K562 (cell line): ENCODE measurements around the gene ORMDL3. TPM values are rescaled to one million over a fixed set of nuclear protein-coding genes. Genes with fewer than 3 reads are reported as not detected.

Experiments used
- ATAC-seq: fragments of 200-7000 bp; cut with Tn5 transposase; 3 replicates; pipeline ENCODE4 v1.9.1; 2020; ENCODE audit warnings: moderate library complexity
- BruUV-seq: library from RNA; stranded (reverse); fragments of 400-500 nt; replicated peaks from 2 replicates; lab custom pipeline; 2021; lab: Mats Ljungman, UMichigan
- CTCF ChIA-PET: fragments of 300-600 bp; formaldehyde crosslinking; extraction: SDS; loops from one replicate; lab custom pipeline; 2021; ENCODE audit warnings: low intra/inter-chr PET ratio; lab: Yijun Ruan, JAX
- POLR2A ChIA-PET: fragments of 300-600, 350-650 bp; sonication (Branson Sonifier 250); formaldehyde crosslinking; extraction: SDS; loops from one replicate; lab custom pipeline; 2021; ENCODE audit warnings: antibody characterized with exemption, inconsistent platforms; lab: Yijun Ruan, JAX
- DNase-seq, 4 experiments: peaks; one replicate each; pipeline versions ENCODE4 v3.0.0 to v3.0.0-alpha.2; 2011 to 2018; ENCODE audit warnings: low spot score in 3 of 4, mixed read lengths in 3 of 4; ENCODE audit errors: extremely low read depth in 1 of 4
- FAIRE-seq: peaks from 2 replicates; lab custom pipeline; 2011; peaks lifted over from hg19 to GRCh38; lab: Jason Lieb, UNC
- H2AFZ ChIP-seq: 2 replicates; pipeline ENCODE4 v1.6.0; 2011; ENCODE audit warnings: low read depth, low read length, control low read depth, inconsistent platforms
- H3K27ac ChIP-seq: fragments of 200-600 bp; 3 replicates; pipeline ENCODE4 v1.8.0; 2011; ENCODE audit warnings: low read depth, mild to moderate bottlenecking, control low read depth, inconsistent platforms, low read length, moderate library complexity, mixed read lengths; ENCODE audit errors: extremely low read depth
- H3K27me3 ChIP-seq, 2 experiments: fragments of 300-600 bp in 1 of 2; 2 replicates in 1 of 2; 3 replicates in 1 of 2; pipeline versions ENCODE4 v1.6.0 to v1.8.0; 2011; ENCODE audit warnings: inconsistent platforms in 2 of 2, low read length in 2 of 2, mild to moderate bottlenecking in 1 of 2, mixed read lengths in 1 of 2, moderate library complexity in 1 of 2; ENCODE audit not compliant: control insufficient read depth in 2 of 2, insufficient read depth in 2 of 2
- H3K36me3 ChIP-seq: fragments of 300-600 bp; 3 replicates; pipeline ENCODE4 v1.8.0; 2011; ENCODE audit warnings: mild to moderate bottlenecking, low read length, inconsistent platforms; ENCODE audit not compliant: control insufficient read depth, insufficient read depth
- H3K4me1 ChIP-seq, 2 experiments: fragments of 200-600 bp in 1 of 2; replicated peaks in 1 of 2; 2 replicates in 1 of 2; 3 replicates in 1 of 2; pipeline versions ENCODE4 v1.5.1 to v1.8.0; 2011; ENCODE audit warnings: inconsistent platforms in 2 of 2, low read length in 2 of 2, mild to moderate bottlenecking in 1 of 2, mixed read lengths in 1 of 2, moderate library complexity in 1 of 2; ENCODE audit not compliant: control insufficient read depth in 2 of 2, insufficient read depth in 2 of 2
- H3K4me2 ChIP-seq: 2 replicates; pipeline ENCODE4 v1.6.1; 2011; ENCODE audit warnings: low read length, control low read depth, inconsistent platforms, mixed read lengths; ENCODE audit not compliant: insufficient read depth
- H3K4me3 ChIP-seq: fragments of 200-600 bp; sonication (generic), shearing (Covaris generic); 2 replicates; pipeline ENCODE4 v1.5.1; 2016; ENCODE audit warnings: control low read depth, inconsistent platforms
- H3K79me2 ChIP-seq: fragments of 200-600 bp; 3 replicates; pipeline ENCODE4 v1.8.0; 2011; ENCODE audit warnings: low read length, inconsistent platforms; ENCODE audit not compliant: control insufficient read depth, insufficient read depth
- H3K9ac ChIP-seq, 2 experiments: 2 replicates each; pipeline versions ENCODE4 v1.6.0 to v1.6.1; 2011; ENCODE audit warnings: low read depth in 2 of 2, low read length in 2 of 2, control low read depth in 1 of 2, inconsistent platforms in 1 of 2, mild to moderate bottlenecking in 1 of 2, mixed read lengths in 1 of 2; ENCODE audit not compliant: insufficient read depth in 1 of 2
- H3K9me1 ChIP-seq: one replicate; pipeline ENCODE4 v1.6.0; 2011; ENCODE audit warnings: inconsistent platforms, mild to moderate bottlenecking, low read length, moderate library complexity; ENCODE audit not compliant: control insufficient read depth, insufficient read depth
- H3K9me3 ChIP-seq: replicated peaks from 2 replicates; pipeline ENCODE4 v1.5.1; 2011; ENCODE audit warnings: low read depth, low read length, inconsistent platforms; ENCODE audit not compliant: control insufficient read depth, insufficient read depth
- H4K20me1 ChIP-seq: replicated peaks from 2 replicates; pipeline ENCODE4 v1.6.1; 2011; ENCODE audit warnings: low read length, inconsistent platforms, mixed read lengths; ENCODE audit not compliant: control insufficient read depth, insufficient read depth
- BDP1 ChIP-seq: IDR thresholded peaks from 3 replicates; pipeline ENCODE4 v1.6.1; 2011; ENCODE audit not compliant: insufficient read length, insufficient read depth
- BHLHE40 ChIP-seq: IDR thresholded peaks from 2 replicates; pipeline ENCODE4 v1.6.1; 2011; ENCODE audit warnings: low read length, improper control_type of control experiment
- CBX8 ChIP-seq: fragments of 200-600 bp; sonication (generic); IDR thresholded peaks from 2 replicates; pipeline ENCODE4 v1.6.1; 2012; ENCODE audit warnings: borderline replicate concordance, mixed run types, low read depth, mild to moderate bottlenecking, moderate library complexity, mixed read lengths, low read length, control low read depth, inconsistent platforms; ENCODE audit not compliant: poor library complexity, severe bottlenecking; ENCODE audit errors: extremely low read depth
- CEBPB ChIP-seq: fragments of 450-650 bp; IDR thresholded peaks from 2 replicates; pipeline ENCODE4 v1.6.1; 2016; ENCODE audit warnings: missing genetic modification characterization, missing compliant biosample characterization
- IRF2 ChIP-seq: sonication (generic); formaldehyde crosslinking; IDR thresholded peaks from 2 replicates; pipeline ENCODE4 v1.8.1; 2022; ENCODE audit warnings: mild to moderate bottlenecking, missing genetic modification reagents
- PHF20 ChIP-seq: fragments of 450-650 bp; IDR thresholded peaks from 2 replicates; pipeline ENCODE4 v1.6.1; 2018; ENCODE audit not compliant: partially characterized antibody
- SREBF1 ChIP-seq: fragments of 150-350 bp; IDR thresholded peaks from 2 replicates; pipeline ENCODE4 v1.6.1; 2014; ENCODE audit warnings: antibody characterized with exemption, low read depth, low read length, borderline replicate concordance
- ZC3H4 ChIP-seq: sonication (generic); formaldehyde crosslinking; IDR thresholded peaks from 2 replicates; pipeline ENCODE4 v1.9.0; 2021; ENCODE audit warnings: missing genetic modification reagents, borderline replicate concordance
- WGBS: fragments of 100-300 bp; shearing (Covaris generic); methylation state at CpG from one replicate; pipeline ENCODE4 v1.1.6; 2016; ENCODE audit warnings: low coverage, mixed read lengths; ENCODE audit not compliant: insufficient coverage; ENCODE audit errors: missing lambda C conversion rate; 5-methylcytosine and 5-hydroxymethylcytosine counted together
- in situ Hi-C: fragments of 300-500 bp; cut with MboI; formaldehyde crosslinking; loops from 4 replicates; pipeline ENCODE4 v1.15.0; 2018; ENCODE audit warnings: inconsistent platforms, mixed read lengths
- intact Hi-C: fragments of 100-400 bp; cut with micrococcal nuclease; formaldehyde crosslinking; loops from 2 replicates; pipeline ENCODE4 v1.14.2; 2022
- polyA plus RNA-seq, 8 experiments: library from polyadenylated mRNA; depleted of rRNA in 4 of 8; stranded (reverse) in 5 of 8; unstranded in 3 of 8; fragments of >200 nt; fragmentation: Nextera tagmentation in 2 of 8; fragmentation: Illumina TruSeq in 1 of 8; extraction: Ambion mirVana in 2 of 8; extraction: Trizol in 1 of 8; gene quantifications; 2 replicates each; pipeline versions ENCODE4 v1.2.1 to v1.2.3, GENCODE V29; 2011 to 2014; ENCODE audit warnings: inconsistent platforms in 1 of 8, missing spikeins in 1 of 8
- total RNA-seq, 7 experiments: library from RNA; depleted of rRNA in 6 of 7; stranded (reverse); fragments of >200 nt in 6 of 7; fragmentation: Illumina TruSeq in 2 of 7; extraction: Trizol in 2 of 7; gene quantifications; 2 replicates each; pipeline versions ENCODE4 v1.2.1 to v1.2.3, GENCODE V29; 2011 to 2021; ENCODE audit warnings: low replicate concordance in 1 of 7
- TF ChIP-seq, protein P1 (sequence below): fragments of 450-650 bp; IDR thresholded peaks from 2 replicates; pipeline ENCODE4 v1.6.1; 2016
- TF ChIP-seq, protein P2 (sequence below): fragments of 450-650 bp; IDR thresholded peaks from 2 replicates; pipeline ENCODE4 v1.7.1; 2018; ENCODE audit warnings: mild to moderate bottlenecking, low read depth; ENCODE audit not compliant: partially characterized antibody
- TF ChIP-seq, protein P3 (sequence below): IDR thresholded peaks from 3 replicates; pipeline ENCODE4 v1.6.1; 2011; ENCODE audit warnings: borderline replicate concordance, mild to moderate bottlenecking, moderate library complexity; ENCODE audit not compliant: insufficient read length; ENCODE audit errors: extremely low read depth
- TF ChIP-seq, protein P4 (sequence below): fragments of 450-650 bp; formaldehyde crosslinking; IDR thresholded peaks from 2 replicates; pipeline ENCODE4 v1.4.0; 2020; ENCODE audit warnings: mild to moderate bottlenecking, moderate library complexity

Gene ORMDL3
- total and polyA plus RNA-seq, 9 of the 15 experiments (the other 6 are each of a cell fraction or from before 2014, with no cell fraction given): 2.7 to 57.4 (median 27.1) TPM

DNA sequence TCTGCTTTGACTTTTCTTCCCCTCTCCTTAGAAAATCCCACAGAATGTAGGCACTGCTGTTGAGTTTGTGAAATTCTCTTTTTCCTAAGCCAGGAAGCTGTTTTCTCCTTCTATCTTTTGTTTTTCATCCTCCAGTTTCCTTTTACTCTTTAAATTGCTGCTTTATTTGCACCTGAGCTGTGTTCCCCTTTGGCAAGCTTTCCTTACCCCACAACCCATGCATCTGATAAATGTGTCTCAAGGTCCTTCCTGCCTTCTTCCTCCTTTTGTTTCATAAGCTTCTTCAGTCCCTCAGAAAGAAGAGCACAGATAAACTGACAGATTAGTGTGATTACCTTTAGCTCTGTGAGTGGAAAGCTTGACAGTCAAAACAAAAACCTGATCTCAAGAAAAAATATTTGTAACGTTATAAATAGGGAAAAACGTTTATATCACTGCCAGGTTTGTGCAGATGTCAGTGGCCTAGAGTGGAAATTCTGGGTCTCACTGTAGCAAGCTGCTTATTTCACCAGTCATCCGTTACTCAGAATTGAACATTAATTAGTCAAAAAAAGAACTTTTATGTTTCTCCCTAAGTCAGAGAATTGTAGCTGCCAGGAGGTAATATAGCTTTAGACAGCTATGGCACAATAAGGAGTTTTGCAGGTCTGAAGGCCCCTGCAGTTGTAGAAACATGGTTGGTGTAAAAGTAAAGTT lies 32.6 kb downstream of the ORMDL3 start:
- Histone ChIP-seq H3K4me3 (no peak overlapping the region), H3K36me3 (no peaks in the 10 kb centered on the region), H2AFZ (no peak overlapping the region), H3K9me3 (no peaks in the 10 kb centered on the region), H4K20me1 (no peaks in the 10 kb centered on the region), H3K27ac (no peak overlapping the region), H3K27me3 (peaks cover 12 to 24% of the 10 kb centered on the region in 2 experiments; a peak in 4 of 5 replicates), H3K9me1 (no peaks in the 10 kb centered on the region), H3K4me1 (no peaks in the 10 kb centered on the region), H3K9ac (no peak overlapping the region), H3K4me2 (no peak overlapping the region), H3K79me2 (no peaks in the 10 kb centered on the region)
- DNase-seq: no peak
- in situ Hi-C loops (no loop called here), intact Hi-C loops (no loop called here)
- ChIA-PET POLR2A (interaction anchor here (1.0 to 1.5 kb wide), 3 partner anchors 33 to 165 kb away, joined by 3 read pairs; no protein-coding TSS in a partner anchor), CTCF (no interaction called here)
- FAIRE-seq: no peak
- WGBS: 8% methylated on average over 3 of the region's 3 CpGs
- ATAC-seq: no peak
- BruUV-seq: no TSS peak
- no peak for TF ChIP-seq BHLHE40
- TF ChIP-seq ZC3H4 (CRISPR knock-in tag): no peak
- TF ChIP-seq CEBPB (tag): no peak
- no peak for TF ChIP-seq PHF20
- TF ChIP-seq, protein P1, sequence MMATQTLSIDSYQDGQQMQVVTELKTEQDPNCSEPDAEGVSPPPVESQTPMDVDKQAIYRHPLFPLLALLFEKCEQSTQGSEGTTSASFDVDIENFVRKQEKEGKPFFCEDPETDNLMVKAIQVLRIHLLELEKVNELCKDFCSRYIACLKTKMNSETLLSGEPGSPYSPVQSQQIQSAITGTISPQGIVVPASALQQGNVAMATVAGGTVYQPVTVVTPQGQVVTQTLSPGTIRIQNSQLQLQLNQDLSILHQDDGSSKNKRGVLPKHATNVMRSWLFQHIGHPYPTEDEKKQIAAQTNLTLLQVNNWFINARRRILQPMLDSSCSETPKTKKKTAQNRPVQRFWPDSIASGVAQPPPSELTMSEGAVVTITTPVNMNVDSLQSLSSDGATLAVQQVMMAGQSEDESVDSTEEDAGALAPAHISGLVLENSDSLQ: no peak
- TF ChIP-seq, protein P2, sequence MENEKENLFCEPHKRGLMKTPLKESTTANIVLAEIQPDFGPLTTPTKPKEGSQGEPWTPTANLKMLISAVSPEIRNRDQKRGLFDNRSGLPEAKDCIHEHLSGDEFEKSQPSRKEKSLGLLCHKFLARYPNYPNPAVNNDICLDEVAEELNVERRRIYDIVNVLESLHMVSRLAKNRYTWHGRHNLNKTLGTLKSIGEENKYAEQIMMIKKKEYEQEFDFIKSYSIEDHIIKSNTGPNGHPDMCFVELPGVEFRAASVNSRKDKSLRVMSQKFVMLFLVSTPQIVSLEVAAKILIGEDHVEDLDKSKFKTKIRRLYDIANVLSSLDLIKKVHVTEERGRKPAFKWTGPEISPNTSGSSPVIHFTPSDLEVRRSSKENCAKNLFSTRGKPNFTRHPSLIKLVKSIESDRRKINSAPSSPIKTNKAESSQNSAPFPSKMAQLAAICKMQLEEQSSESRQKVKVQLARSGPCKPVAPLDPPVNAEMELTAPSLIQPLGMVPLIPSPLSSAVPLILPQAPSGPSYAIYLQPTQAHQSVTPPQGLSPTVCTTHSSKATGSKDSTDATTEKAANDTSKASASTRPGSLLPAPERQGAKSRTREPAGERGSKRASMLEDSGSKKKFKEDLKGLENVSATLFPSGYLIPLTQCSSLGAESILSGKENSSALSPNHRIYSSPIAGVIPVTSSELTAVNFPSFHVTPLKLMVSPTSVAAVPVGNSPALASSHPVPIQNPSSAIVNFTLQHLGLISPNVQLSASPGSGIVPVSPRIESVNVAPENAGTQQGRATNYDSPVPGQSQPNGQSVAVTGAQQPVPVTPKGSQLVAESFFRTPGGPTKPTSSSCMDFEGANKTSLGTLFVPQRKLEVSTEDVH: no peak
- no peak for TF ChIP-seq SREBF1
- TF ChIP-seq BDP1: no peak
- TF ChIP-seq IRF2 (CRISPR knock-in tag): no peak
- TF ChIP-seq, protein P3, sequence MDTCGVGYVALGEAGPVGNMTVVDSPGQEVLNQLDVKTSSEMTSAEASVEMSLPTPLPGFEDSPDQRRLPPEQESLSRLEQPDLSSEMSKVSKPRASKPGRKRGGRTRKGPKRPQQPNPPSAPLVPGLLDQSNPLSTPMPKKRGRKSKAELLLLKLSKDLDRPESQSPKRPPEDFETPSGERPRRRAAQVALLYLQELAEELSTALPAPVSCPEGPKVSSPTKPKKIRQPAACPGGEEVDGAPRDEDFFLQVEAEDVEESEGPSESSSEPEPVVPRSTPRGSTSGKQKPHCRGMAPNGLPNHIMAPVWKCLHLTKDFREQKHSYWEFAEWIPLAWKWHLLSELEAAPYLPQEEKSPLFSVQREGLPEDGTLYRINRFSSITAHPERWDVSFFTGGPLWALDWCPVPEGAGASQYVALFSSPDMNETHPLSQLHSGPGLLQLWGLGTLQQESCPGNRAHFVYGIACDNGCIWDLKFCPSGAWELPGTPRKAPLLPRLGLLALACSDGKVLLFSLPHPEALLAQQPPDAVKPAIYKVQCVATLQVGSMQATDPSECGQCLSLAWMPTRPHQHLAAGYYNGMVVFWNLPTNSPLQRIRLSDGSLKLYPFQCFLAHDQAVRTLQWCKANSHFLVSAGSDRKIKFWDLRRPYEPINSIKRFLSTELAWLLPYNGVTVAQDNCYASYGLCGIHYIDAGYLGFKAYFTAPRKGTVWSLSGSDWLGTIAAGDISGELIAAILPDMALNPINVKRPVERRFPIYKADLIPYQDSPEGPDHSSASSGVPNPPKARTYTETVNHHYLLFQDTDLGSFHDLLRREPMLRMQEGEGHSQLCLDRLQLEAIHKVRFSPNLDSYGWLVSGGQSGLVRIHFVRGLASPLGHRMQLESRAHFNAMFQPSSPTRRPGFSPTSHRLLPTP: no peak
- no peak for TF ChIP-seq CBX8
- TF ChIP-seq, protein P4, sequence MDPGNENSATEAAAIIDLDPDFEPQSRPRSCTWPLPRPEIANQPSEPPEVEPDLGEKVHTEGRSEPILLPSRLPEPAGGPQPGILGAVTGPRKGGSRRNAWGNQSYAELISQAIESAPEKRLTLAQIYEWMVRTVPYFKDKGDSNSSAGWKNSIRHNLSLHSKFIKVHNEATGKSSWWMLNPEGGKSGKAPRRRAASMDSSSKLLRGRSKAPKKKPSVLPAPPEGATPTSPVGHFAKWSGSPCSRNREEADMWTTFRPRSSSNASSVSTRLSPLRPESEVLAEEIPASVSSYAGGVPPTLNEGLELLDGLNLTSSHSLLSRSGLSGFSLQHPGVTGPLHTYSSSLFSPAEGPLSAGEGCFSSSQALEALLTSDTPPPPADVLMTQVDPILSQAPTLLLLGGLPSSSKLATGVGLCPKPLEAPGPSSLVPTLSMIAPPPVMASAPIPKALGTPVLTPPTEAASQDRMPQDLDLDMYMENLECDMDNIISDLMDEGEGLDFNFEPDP: no peak
